ENCODE measurements around the gene MACROD2. TPM values are rescaled to one million over a fixed set of nuclear protein-coding genes. Genes with fewer than 3 reads are reported as not detected.

The MACROD2 gene
- total RNA-seq, 1 donor from 2014 or later, result 2.4 TPM

DNA sequence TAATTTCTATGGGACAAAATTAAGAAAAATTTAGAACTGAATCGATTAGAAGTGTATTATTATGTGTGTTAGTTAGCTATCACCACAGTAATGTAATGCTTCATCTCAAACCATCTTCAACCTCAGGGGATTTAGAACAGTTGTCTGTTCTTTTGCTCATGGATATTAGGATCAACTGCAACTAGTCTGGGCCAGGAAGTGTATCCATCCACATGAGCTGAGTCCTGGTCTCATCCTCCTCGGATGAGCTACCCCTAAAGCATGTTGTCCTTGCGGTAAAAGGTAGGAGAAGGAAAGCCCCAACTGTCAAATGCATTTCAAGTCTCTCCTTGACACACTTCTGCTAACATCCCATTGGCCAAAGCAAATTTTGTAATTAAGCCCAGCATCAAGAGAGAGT is 2040.3 kb downstream of the MACROD2 start:
- no peak for FAIRE-seq
- H3K79me2 ChIP-seq (ENCODE audit: insufficient read depth, low read length), result no peaks in the 10 kb centered on the region
- no peaks in the 10 kb centered on the region for H3K36me3 ChIP-seq (ENCODE audit: insufficient read depth, low read length)
- no peaks in the 10 kb centered on the region for H3K27me3 Mint-ChIP-seq (ENCODE audit: low read depth, unreplicated experiment)
- no peaks in the 10 kb centered on the region for H3K9me3 ChIP-seq (ENCODE audit: insufficient read depth, low read depth, low read length)
- H3K9me3 Mint-ChIP-seq (ENCODE audit: unreplicated experiment), result no peaks in the 10 kb centered on the region
- H3K4me3 Mint-ChIP-seq (ENCODE audit: unreplicated experiment), result no peak overlapping the region
- no peak overlapping the region for H3K4me3 ChIP-seq (ENCODE audit: insufficient read depth, low read depth, low read length)
- DNase-seq (ENCODE audit: low read depth), result no peak
- H3K36me3 Mint-ChIP-seq (ENCODE audit: low read depth, unreplicated experiment), result no peaks in the 10 kb centered on the region
- H3K27me3 ChIP-seq (ENCODE audit: insufficient read depth, low read length), result no peaks in the 10 kb centered on the region
- H2AFZ ChIP-seq (ENCODE audit: low read depth, low read length), result no peak overlapping the region
- no peak overlapping the region for H3K9ac ChIP-seq (ENCODE audit: low read length)
- H3K4me2 ChIP-seq (ENCODE audit: low read length), result no peak overlapping the region
- H4K20me1 ChIP-seq (ENCODE audit: insufficient read depth, low read length), result no peaks in the 10 kb centered on the region
- H3K27ac Mint-ChIP-seq (ENCODE audit: unreplicated experiment), result no peak overlapping the region
- H3K4me1 ChIP-seq (ENCODE audit: insufficient read depth, low read length), result peaks cover 3% of the 10 kb centered on the region
- TF ChIP-seq EZH2 (IDR thresholded peaks at IDR 0.05; ENCODE audit: insufficient read depth, low read length), result no peak
- H3K4me1 Mint-ChIP-seq (ENCODE audit: low read depth, unreplicated experiment), result peaks cover 3% of the 10 kb centered on the region
- no peak overlapping the region for H3K27ac ChIP-seq (ENCODE audit: low read depth, low read length)

- FAIRE-seq, result no peak
- H3K4me1 ChIP-seq (ENCODE audit: insufficient read depth, low read length), result peaks cover 3% of the 10 kb centered on the region
- no peaks in the 10 kb centered on the region for H3K79me2 ChIP-seq (ENCODE audit: insufficient read depth, low read length)
- no peak overlapping the region for H3K4me3 Mint-ChIP-seq (ENCODE audit: unreplicated experiment)
- no peaks in the 10 kb centered on the region for H3K9me3 ChIP-seq (ENCODE audit: insufficient read depth, low read depth, low read length)
- TF ChIP-seq EZH2 (IDR thresholded peaks at IDR 0.05; ENCODE audit: insufficient read depth, low read length) (no peak), CTCF (IDR thresholded peaks at IDR 0.05; ENCODE audit: insufficient read depth, low read depth, low read length) (no peak)
- H3K27me3 Mint-ChIP-seq (ENCODE audit: low read depth, unreplicated experiment), result no peaks in the 10 kb centered on the region
- no peak overlapping the region for H3K4me2 ChIP-seq (ENCODE audit: low read length)
- H3K27ac Mint-ChIP-seq (ENCODE audit: unreplicated experiment), result no peak overlapping the region
- no peak for DNase-seq (ENCODE audit: low read depth)
- H3K27ac ChIP-seq (ENCODE audit: low read depth, low read length), result no peak overlapping the region
- no peaks in the 10 kb centered on the region for H3K9me3 Mint-ChIP-seq (ENCODE audit: unreplicated experiment)
- H3K4me3 ChIP-seq (ENCODE audit: insufficient read depth, low read depth, low read length), result no peak overlapping the region
- no peak overlapping the region for H2AFZ ChIP-seq (ENCODE audit: low read depth, low read length)
- H3K9ac ChIP-seq (ENCODE audit: low read length), result no peak overlapping the region
- no peaks in the 10 kb centered on the region for H3K36me3 Mint-ChIP-seq (ENCODE audit: low read depth, unreplicated experiment)
- no peaks in the 10 kb centered on the region for H4K20me1 ChIP-seq (ENCODE audit: insufficient read depth, low read length)
- H3K36me3 ChIP-seq (ENCODE audit: insufficient read depth, low read length), result no peaks in the 10 kb centered on the region
- no peaks in the 10 kb centered on the region for H3K27me3 ChIP-seq (ENCODE audit: insufficient read depth, low read length)
- peaks cover 3% of the 10 kb centered on the region for H3K4me1 Mint-ChIP-seq (ENCODE audit: low read depth, unreplicated experiment)
These were observed 2041.0 kb downstream of the MACROD2 start for GRCh38 chr20:16036331-16036730.

- no peaks in the 10 kb centered on the region for H3K9me3 ChIP-seq (ENCODE audit: insufficient read depth, low read depth, low read length)
- no peak overlapping the region for H3K9ac ChIP-seq (ENCODE audit: low read length)
- H3K4me2 ChIP-seq (ENCODE audit: low read length), result no peak overlapping the region
- H3K27me3 ChIP-seq (ENCODE audit: insufficient read depth, low read length), result no peaks in the 10 kb centered on the region
- no peak overlapping the region for H3K4me3 ChIP-seq (ENCODE audit: insufficient read depth, low read depth, low read length)
- DNase-seq (ENCODE audit: low read depth) (no peak), FAIRE-seq (no peak)
- no peaks in the 10 kb centered on the region for H4K20me1 ChIP-seq (ENCODE audit: insufficient read depth, low read length)
- H3K27ac ChIP-seq (ENCODE audit: low read depth, low read length), result no peak overlapping the region
- H3K4me1 Mint-ChIP-seq (ENCODE audit: low read depth, unreplicated experiment), result no peaks in the 10 kb centered on the region
- no peak overlapping the region for H3K4me3 Mint-ChIP-seq (ENCODE audit: unreplicated experiment)
- no peak overlapping the region for H2AFZ ChIP-seq (ENCODE audit: low read depth, low read length)
- no peak overlapping the region for H3K27ac Mint-ChIP-seq (ENCODE audit: unreplicated experiment)
- no peaks in the 10 kb centered on the region for H3K79me2 ChIP-seq (ENCODE audit: insufficient read depth, low read length)
- TF ChIP-seq EZH2 (IDR thresholded peaks at IDR 0.05; ENCODE audit: insufficient read depth, low read length) (no peak), CTCF (IDR thresholded peaks at IDR 0.05; ENCODE audit: insufficient read depth, low read depth, low read length) (no peak)
- H3K9me3 Mint-ChIP-seq (ENCODE audit: unreplicated experiment), result no peaks in the 10 kb centered on the region
- H3K4me1 ChIP-seq (ENCODE audit: insufficient read depth, low read length), result peaks cover 2% of the 10 kb centered on the region
- H3K27me3 Mint-ChIP-seq (ENCODE audit: low read depth, unreplicated experiment), result no peaks in the 10 kb centered on the region
- no peaks in the 10 kb centered on the region for H3K36me3 ChIP-seq (ENCODE audit: insufficient read depth, low read length)
- H3K36me3 Mint-ChIP-seq (ENCODE audit: low read depth, unreplicated experiment), result no peaks in the 10 kb centered on the region
These were observed 2045.4 kb downstream of the MACROD2 start for GRCh38 chr20:16040742-16041141.
